Neural progenitor cell (in vitro differentiated cells): ENCODE measurements around the gene MARVELD1. TPM values are rescaled to one million over a fixed set of nuclear protein-coding genes. Genes with fewer than 3 reads are reported as not detected.
A peak's percentile ranks its signal among the peaks of the same experiment; 100 is the strongest.

Source experiments
- DNase-seq: peaks from one replicate; pipeline ENCODE4 v3.0.0-alpha.2; 2016; ENCODE audit warnings: low spot score
- H2AFZ ChIP-seq: fragments of 200-600 bp; sonication (generic); replicated peaks from 2 replicates; pipeline ENCODE4 v1.6.1; 2016; ENCODE audit warnings: antibody characterized with exemption
- H3F3A ChIP-seq: fragments of 200-600 bp; sonication (generic); 2 replicates; pipeline ENCODE4 v1.6.1; 2016; ENCODE audit warnings: antibody characterized with exemption, low read depth
- H3K27ac ChIP-seq: fragments of 200-600 bp; sonication (generic); 2 replicates; pipeline ENCODE4 v1.5.1; 2016; ENCODE audit warnings: mild to moderate bottlenecking
- H3K27me3 ChIP-seq: fragments of 200-600 bp; sonication (generic); 2 replicates; pipeline ENCODE4 v1.6.1; 2016; ENCODE audit warnings: mild to moderate bottlenecking, moderate library complexity
- H3K36me3 ChIP-seq: fragments of 200-600 bp; sonication (generic); 2 replicates; pipeline ENCODE4 v1.5.1; 2016
- H3K4me1 ChIP-seq: fragments of 200-600 bp; sonication (generic); 2 replicates; pipeline ENCODE4 v1.6.1; 2016; ENCODE audit warnings: mixed run types
- H3K4me2 ChIP-seq: fragments of 200-600 bp; sonication (generic); 2 replicates; pipeline ENCODE4 v1.6.1; 2016
- H3K4me3 ChIP-seq: fragments of 200-600 bp; sonication (generic); 2 replicates; pipeline ENCODE4 v1.5.1; 2016
- H3K79me2 ChIP-seq: fragments of 200-600 bp; sonication (generic); 2 replicates; pipeline ENCODE4 v1.6.1; 2016; ENCODE audit warnings: low read depth
- H3K9ac ChIP-seq: fragments of 200-600 bp; sonication (generic); 2 replicates; pipeline ENCODE4 v1.6.1; 2016
- H3K9me3 ChIP-seq: fragments of 200-600 bp; sonication (generic); 2 replicates; pipeline ENCODE4 v1.5.1; 2016; ENCODE audit warnings: low read depth
- H4K20me1 ChIP-seq: fragments of 200-600 bp; sonication (generic); 2 replicates; pipeline ENCODE4 v1.6.1; 2016; ENCODE audit warnings: low read depth
- H3K27ac Mint-ChIP-seq: 3 replicates; pipeline ENCODE4 v1.8.0; 2021; ENCODE audit warnings: mixed read lengths
- H3K27me3 Mint-ChIP-seq: 2 replicates; pipeline ENCODE4 v1.8.0; 2022; ENCODE audit warnings: low read depth, mild to moderate bottlenecking, inconsistent platforms, moderate library complexity, mixed read lengths; ENCODE audit not compliant: insufficient read depth
- H3K36me3 Mint-ChIP-seq: 3 replicates; pipeline ENCODE4 v1.8.0; 2021; ENCODE audit warnings: mixed read lengths
- H3K4me1 Mint-ChIP-seq: 3 replicates; pipeline ENCODE4 v1.8.0; 2021; ENCODE audit warnings: mixed read lengths
- H3K4me3 Mint-ChIP-seq: 3 replicates; pipeline ENCODE4 v1.8.0; 2021; ENCODE audit warnings: mild to moderate bottlenecking, moderate library complexity, mixed read lengths
- H3K9me3 Mint-ChIP-seq: 3 replicates; pipeline ENCODE4 v1.8.0; 2020; ENCODE audit warnings: mixed read lengths
- EZH2 ChIP-seq: fragments of 200-600 bp; sonication (generic); IDR thresholded peaks from 2 replicates; pipeline ENCODE4 v1.6.1; 2017; ENCODE audit warnings: antibody characterized with exemption, mild to moderate bottlenecking, moderate library complexity
- EZH2phosphoT487 ChIP-seq: fragments of 200-600 bp; sonication (generic); IDR thresholded peaks from 2 replicates; pipeline ENCODE4 v1.6.1; 2017; ENCODE audit warnings: antibody characterized with exemption
- total RNA-seq: library from RNA; depleted of rRNA; stranded (reverse); fragments of >200 nt; gene quantifications from 2 replicates; pipeline ENCODE4 v1.2.3, GENCODE V29; 2015; ENCODE audit warnings: low replicate concordance
- TF ChIP-seq, protein P1 (sequence below): fragments of 200-600 bp; sonication (generic); IDR thresholded peaks from 2 replicates; pipeline ENCODE4 v1.5.1; 2017; ENCODE audit warnings: antibody characterized with exemption, mild to moderate bottlenecking

Gene MARVELD1
- total RNA-seq, 1 donor from 2014 or later: 7.1 TPM

DNA sequence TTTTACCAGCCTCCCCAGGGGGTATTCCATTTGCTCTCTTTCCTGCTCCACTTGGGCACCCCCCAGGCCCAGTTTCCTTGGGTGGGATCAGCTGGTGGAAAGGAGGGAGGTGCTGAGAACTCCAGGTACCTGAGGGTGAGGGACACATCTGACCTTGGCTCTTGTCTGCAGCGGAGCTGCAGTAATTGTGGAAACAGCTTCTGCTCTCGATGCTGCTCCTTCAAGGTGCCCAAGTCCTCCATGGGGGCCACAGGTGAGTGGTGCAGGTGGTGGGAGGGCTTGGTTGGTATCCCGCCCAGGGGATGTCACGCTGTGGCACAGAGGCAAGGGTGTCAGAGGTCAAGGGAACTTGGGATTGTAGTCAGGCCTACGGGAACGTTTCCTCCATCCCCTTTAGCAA lies 43.9 kb downstream of the MARVELD1 start:
- TF ChIP-seq EZH2: no peak
- TF ChIP-seq, protein P1, sequence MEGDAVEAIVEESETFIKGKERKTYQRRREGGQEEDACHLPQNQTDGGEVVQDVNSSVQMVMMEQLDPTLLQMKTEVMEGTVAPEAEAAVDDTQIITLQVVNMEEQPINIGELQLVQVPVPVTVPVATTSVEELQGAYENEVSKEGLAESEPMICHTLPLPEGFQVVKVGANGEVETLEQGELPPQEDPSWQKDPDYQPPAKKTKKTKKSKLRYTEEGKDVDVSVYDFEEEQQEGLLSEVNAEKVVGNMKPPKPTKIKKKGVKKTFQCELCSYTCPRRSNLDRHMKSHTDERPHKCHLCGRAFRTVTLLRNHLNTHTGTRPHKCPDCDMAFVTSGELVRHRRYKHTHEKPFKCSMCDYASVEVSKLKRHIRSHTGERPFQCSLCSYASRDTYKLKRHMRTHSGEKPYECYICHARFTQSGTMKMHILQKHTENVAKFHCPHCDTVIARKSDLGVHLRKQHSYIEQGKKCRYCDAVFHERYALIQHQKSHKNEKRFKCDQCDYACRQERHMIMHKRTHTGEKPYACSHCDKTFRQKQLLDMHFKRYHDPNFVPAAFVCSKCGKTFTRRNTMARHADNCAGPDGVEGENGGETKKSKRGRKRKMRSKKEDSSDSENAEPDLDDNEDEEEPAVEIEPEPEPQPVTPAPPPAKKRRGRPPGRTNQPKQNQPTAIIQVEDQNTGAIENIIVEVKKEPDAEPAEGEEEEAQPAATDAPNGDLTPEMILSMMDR: no peak
- no peak for TF ChIP-seq EZH2phosphoT487
- Mint-ChIP-seq H3K4me1 (peaks cover 12% of the 10 kb centered on the region), H3K27me3 (peaks cover 8% of the 10 kb centered on the region), H3K27ac (no peak overlapping the region), H3K36me3 (peaks cover 15% of the 10 kb centered on the region), H3K4me3 (no peak overlapping the region), H3K9me3 (no peaks in the 10 kb centered on the region)
- no peaks in the 10 kb centered on the region for H3K36me3 ChIP-seq
- H3K27ac ChIP-seq: no peak overlapping the region
- peaks cover 4% of the 10 kb centered on the region for H3K4me1 ChIP-seq
- no peak overlapping the region for H3K4me3 ChIP-seq
- H3K9ac ChIP-seq: no peak overlapping the region
- no peaks in the 10 kb centered on the region for H3K9me3 ChIP-seq
- DNase-seq: no peak
- H3K79me2 ChIP-seq: no peaks in the 10 kb centered on the region
- H2AFZ ChIP-seq: no peak overlapping the region
- H3K27me3 ChIP-seq: no peaks in the 10 kb centered on the region
- no peak overlapping the region for H3K4me2 ChIP-seq
- peaks cover 46% of the 10 kb centered on the region for H4K20me1 ChIP-seq
- H3F3A ChIP-seq: no peaks in the 10 kb centered on the region

DNA sequence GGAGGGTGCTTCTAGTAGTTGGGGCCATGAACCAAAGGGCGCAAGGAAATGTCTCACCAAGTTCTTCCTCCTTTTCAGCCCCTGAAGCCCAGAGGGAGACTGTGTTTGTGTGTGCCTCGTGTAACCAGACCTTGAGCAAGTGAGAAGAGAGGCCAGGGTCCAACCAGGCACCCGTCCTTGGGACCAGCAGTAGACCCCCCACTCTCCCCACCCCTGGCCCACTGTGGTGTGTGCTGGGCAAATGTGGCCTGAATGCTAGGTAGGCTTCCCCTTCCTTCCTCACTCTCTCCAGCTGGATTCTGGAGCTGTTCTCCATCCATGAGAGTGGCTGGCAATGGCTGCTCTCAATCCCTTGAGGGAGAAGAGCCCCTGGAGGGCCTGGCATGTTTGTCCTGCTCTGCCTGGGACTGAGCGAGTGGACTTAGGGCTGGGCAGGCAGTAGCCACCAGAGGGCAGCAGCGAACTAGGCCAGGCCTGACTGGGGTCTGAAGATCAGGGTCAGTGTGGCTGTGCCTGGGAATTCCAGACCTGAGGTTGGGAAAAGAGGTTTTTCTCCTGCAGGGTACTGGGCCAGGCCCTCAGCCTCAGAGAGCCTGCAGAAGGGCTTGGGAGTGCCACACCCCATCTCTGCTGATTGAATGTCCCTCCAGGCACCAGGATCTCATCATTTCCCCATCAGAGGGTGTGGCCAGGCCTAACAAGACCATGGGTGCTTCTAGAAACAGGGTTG lies 45.8 kb downstream of the MARVELD1 start:
- no peak for TF ChIP-seq EZH2
- TF ChIP-seq, protein P1: peak; percentile 92
- Mint-ChIP-seq H3K4me3 (no peak overlapping the region), H3K27ac (no peak overlapping the region), H3K4me1 (peaks cover 21% of the 10 kb centered on the region), H3K27me3 (peaks cover 8% of the 10 kb centered on the region), H3K9me3 (no peaks in the 10 kb centered on the region), H3K36me3 (peaks cover 15% of the 10 kb centered on the region)
- Histone ChIP-seq H3K27me3 (no peaks in the 10 kb centered on the region), H4K20me1 (peaks cover 57% of the 10 kb centered on the region), H3K79me2 (no peaks in the 10 kb centered on the region), H3K36me3 (no peaks in the 10 kb centered on the region), H3F3A (peaks cover 13% of the 10 kb centered on the region), H3K27ac (no peak overlapping the region), H3K4me2 (no peak overlapping the region), H3K4me3 (no peak overlapping the region), H2AFZ (no peak overlapping the region), H3K9ac (no peak overlapping the region), H3K9me3 (no peaks in the 10 kb centered on the region), H3K4me1 (peaks cover 15% of the 10 kb centered on the region)
- DNase-seq: peak; percentile 85

DNA sequence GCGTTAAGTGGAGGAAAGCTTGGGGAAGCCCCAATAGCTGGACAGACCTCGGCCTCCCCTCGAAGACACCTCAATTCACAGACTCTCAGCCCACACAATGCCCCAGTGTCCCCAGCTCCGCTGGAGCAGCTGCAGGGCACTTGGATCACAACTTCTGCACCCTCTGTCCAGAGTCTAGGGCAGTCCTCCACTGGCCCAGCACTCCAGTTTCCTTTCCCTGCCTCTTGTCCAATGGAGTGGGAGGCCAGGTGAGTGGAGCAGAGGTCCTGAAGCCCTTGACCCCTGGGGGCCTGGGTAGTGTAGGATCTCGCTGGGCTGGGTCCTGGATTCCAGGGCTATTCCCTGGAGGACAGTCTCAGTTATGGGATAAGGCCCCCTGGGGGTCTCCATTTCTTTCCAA lies 46.4 kb downstream of the MARVELD1 start:
- Mint-ChIP-seq H3K9me3 (no peaks in the 10 kb centered on the region), H3K4me3 (no peak overlapping the region), H3K27me3 (peaks cover 10% of the 10 kb centered on the region), H3K4me1 (peaks cover 21% of the 10 kb centered on the region), H3K36me3 (peaks cover 10% of the 10 kb centered on the region), H3K27ac (no peak overlapping the region)
- Histone ChIP-seq H3K9ac (no peak overlapping the region), H4K20me1 (peaks cover 60% of the 10 kb centered on the region), H3K36me3 (no peaks in the 10 kb centered on the region), H3K4me1 (peaks cover 15% of the 10 kb centered on the region), H3K27ac (no peak overlapping the region), H3K4me3 (no peak overlapping the region), H3K9me3 (no peaks in the 10 kb centered on the region), H3K4me2 (no peak overlapping the region), H3F3A (peaks cover 13% of the 10 kb centered on the region), H3K79me2 (no peaks in the 10 kb centered on the region), H3K27me3 (no peaks in the 10 kb centered on the region), H2AFZ (no peak overlapping the region)
- DNase-seq: no peak
- TF ChIP-seq, protein P1: no peak
- TF ChIP-seq EZH2phosphoT487 (no peak), EZH2 (no peak)
